Measurements from ENCODE around the gene MISP.

MISP gene

GRCh38 chr19:720345-721160 is 30.4 kb upstream of the MISP start:
- no peak for TF ChIP-seq SPI1 (IDR thresholded peaks at IDR 0.05; ENCODE audit: borderline replicate concordance, low read depth)
- no peak for TF ChIP-seq CTCF (IDR thresholded peaks at IDR 0.05; ENCODE audit: insufficient read depth, low read length)
- TF ChIP-seq REST (IDR thresholded peaks at IDR 0.05; ENCODE audit: insufficient replicate concordance, low read depth): no peak
- no peak for TF ChIP-seq GABPA (IDR thresholded peaks at IDR 0.05; ENCODE audit: low read depth)
- no peak for TF ChIP-seq POLR2AphosphoS5 (IDR thresholded peaks at IDR 0.05; ENCODE audit: low read depth)
- DNase-seq (ENCODE audit: low read depth in 1 of 2, low spot score in 1 of 2): no peak
- H3K27me3 ChIP-seq (ENCODE audit: insufficient read depth, poor library complexity, severe bottlenecking): peaks cover 8% of the 10 kb centered on the region
- no peak overlapping the region for H3K27ac ChIP-seq (replicated peaks)
- no peak overlapping the region for H3K4me3 ChIP-seq (replicated peaks; ENCODE audit: insufficient read depth, low read length)

GRCh38 chr19:722553-723101 is 28.3 kb upstream of the MISP start:
- Histone ChIP-seq H3K27me3 (ENCODE audit: insufficient read depth, poor library complexity, severe bottlenecking) (peaks cover 8% of the 10 kb centered on the region), H3K27ac (replicated peaks) (no peak overlapping the region), H3K4me3 (replicated peaks; ENCODE audit: insufficient read depth, low read length) (no peak overlapping the region)
- TF ChIP-seq REST (IDR thresholded peaks at IDR 0.05; ENCODE audit: insufficient replicate concordance, low read depth) (no peak), POLR2AphosphoS5 (IDR thresholded peaks at IDR 0.05; ENCODE audit: low read depth) (no peak), CTCF (IDR thresholded peaks at IDR 0.05; ENCODE audit: insufficient read depth, low read length) (no peak), GABPA (IDR thresholded peaks at IDR 0.05; ENCODE audit: low read depth) (no peak), SPI1 (IDR thresholded peaks at IDR 0.05; ENCODE audit: borderline replicate concordance, low read depth) (no peak)
- no peak for DNase-seq (ENCODE audit: low read depth in 1 of 2, low spot score in 1 of 2)

GRCh38 chr19:723247-723646 is 27.7 kb upstream of the MISP start:
- TF ChIP-seq CTCF (IDR thresholded peaks at IDR 0.05; ENCODE audit: insufficient read depth, low read length) (no peak), SPI1 (IDR thresholded peaks at IDR 0.05; ENCODE audit: borderline replicate concordance, low read depth) (no peak), POLR2AphosphoS5 (IDR thresholded peaks at IDR 0.05; ENCODE audit: low read depth) (no peak), REST (IDR thresholded peaks at IDR 0.05; ENCODE audit: insufficient replicate concordance, low read depth) (no peak), GABPA (IDR thresholded peaks at IDR 0.05; ENCODE audit: low read depth) (no peak)
- peaks cover 8% of the 10 kb centered on the region for H3K27me3 ChIP-seq (ENCODE audit: insufficient read depth, poor library complexity, severe bottlenecking)
- no peak overlapping the region for H3K4me3 ChIP-seq (replicated peaks; ENCODE audit: insufficient read depth, low read length)

More at GRCh38 chr19:723247-723646, 27.7 kb upstream of the MISP start:
- H3K27ac ChIP-seq (replicated peaks): no peak overlapping the region
- DNase-seq (ENCODE audit: low read depth in 1 of 2, low spot score in 1 of 2): no peak
